Neuron (in vitro differentiated cells): ENCODE results near the gene MME.

Experiments
- H2AFZ ChIP-seq: one replicate; pipeline ENCODE4 v1.6.1; 2013; ENCODE audit warnings: low read depth, mild to moderate bottlenecking, inconsistent platforms, low read length, moderate library complexity
- H3K27me3 ChIP-seq: one replicate; pipeline ENCODE4 v1.6.1; 2013; ENCODE audit warnings: low read length; ENCODE audit not compliant: insufficient read depth
- H3K36me3 ChIP-seq: one replicate; pipeline ENCODE4 v1.6.1; 2013; ENCODE audit warnings: low read length; ENCODE audit not compliant: insufficient read depth
- H3K4me1 ChIP-seq: one replicate; pipeline ENCODE4 v1.6.1; 2013; ENCODE audit warnings: low read length; ENCODE audit not compliant: insufficient read depth
- H3K4me3 ChIP-seq: 2 replicates; pipeline ENCODE4 v1.5.1; 2013; ENCODE audit warnings: mild to moderate bottlenecking, low read length, moderate library complexity
- H3K9me3 ChIP-seq: one replicate; pipeline ENCODE4 v1.6.1; 2013; ENCODE audit warnings: low read length

Gene MME

DNA sequence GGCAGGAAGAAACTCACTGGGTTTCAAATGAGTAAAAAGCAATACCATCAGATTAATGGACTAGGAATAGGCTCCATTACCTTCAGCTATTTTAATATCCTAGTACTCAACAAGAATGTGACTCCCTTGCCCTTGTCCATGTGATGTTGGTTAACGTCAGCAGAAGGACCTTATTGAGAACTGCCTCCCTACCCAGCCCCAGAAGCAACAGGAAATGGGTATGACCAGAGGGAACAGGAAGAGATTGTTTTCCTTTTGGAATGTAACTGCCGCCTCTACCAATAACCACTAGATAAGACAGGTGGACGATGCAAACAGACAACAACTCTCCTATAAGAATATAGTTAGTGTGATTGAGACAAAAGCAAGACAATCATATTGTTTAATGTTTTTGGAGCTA is 10.4 kb upstream of the MME start:
- Histone ChIP-seq H3K36me3 (no peaks in the 10 kb centered on the region), H2AFZ (no peak overlapping the region), H3K4me1 (no peaks in the 10 kb centered on the region), H3K9me3 (no peaks in the 10 kb centered on the region), H3K27me3 (no peaks in the 10 kb centered on the region), H3K4me3 (no peak overlapping the region)

DNA sequence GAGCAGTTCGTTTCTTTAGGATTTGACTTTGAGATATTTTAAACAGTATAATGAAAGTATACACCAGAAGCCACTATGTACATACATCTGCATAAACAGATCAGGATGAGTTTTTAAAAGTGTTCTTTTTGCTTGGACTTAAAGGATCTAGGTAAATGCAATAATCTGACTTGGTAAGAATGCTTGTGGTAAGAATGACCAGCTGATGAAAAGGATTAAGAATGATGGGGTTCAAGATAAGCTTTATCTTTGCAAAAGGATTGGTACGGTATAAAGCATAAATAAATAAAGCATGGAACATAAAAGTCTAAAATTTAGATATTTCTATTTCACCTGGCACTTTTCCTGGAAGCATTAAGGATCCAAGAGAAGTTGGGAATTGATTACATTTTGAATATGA is 9.8 kb upstream of the MME start:
- Histone ChIP-seq H3K4me3 (no peak overlapping the region), H3K27me3 (no peaks in the 10 kb centered on the region), H2AFZ (no peak overlapping the region)

DNA sequence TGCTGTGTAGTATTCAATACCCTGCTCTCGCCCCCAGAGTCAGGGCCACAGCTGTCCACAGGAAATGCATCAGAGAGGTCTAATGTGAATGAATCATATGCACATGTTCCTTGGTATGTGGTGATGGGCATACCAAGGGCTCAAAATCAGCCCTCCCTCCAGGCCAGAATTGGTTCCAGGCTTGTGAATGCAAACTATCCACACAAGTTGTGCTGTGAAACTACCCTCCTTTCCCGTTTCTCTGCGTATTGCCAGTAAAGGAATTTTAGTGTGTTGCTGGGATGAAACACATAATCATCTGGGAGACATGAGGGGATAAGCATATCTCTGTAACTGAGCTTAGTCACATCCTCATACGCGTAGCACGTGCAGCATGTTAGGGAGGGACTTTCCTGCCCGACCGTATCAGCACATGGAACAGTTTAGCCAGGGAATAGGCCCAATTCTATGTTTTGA is 9.2 kb upstream of the MME start:
- H3K4me3 ChIP-seq = no peak overlapping the region

More for the DNA sequence above, 9.8 kb upstream of the MME start:
- Histone ChIP-seq H3K4me1 (no peaks in the 10 kb centered on the region), H3K9me3 (no peaks in the 10 kb centered on the region), H3K36me3 (no peaks in the 10 kb centered on the region)

DNA sequence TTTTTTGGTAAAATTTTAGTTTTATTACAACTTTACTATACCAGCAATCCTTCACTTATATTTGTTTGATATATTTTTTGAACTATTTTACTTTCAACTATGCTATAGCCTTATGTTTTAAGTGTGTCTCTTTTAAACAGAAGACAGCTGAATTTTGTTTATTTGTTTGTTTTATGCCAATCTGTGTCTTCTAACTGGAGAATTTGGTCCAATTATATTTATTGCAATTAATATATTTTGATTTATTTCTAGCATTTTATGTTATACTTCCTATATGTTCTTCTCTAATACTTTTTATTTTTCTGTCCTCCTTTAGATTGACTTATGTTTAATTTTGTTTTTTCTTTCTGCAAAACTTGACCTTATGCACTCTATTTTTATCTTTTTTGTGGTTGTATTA is 4.9 kb upstream of the MME start:
- Histone ChIP-seq H3K9me3 (no peaks in the 10 kb centered on the region), H3K27me3 (peaks cover 24% of the 10 kb centered on the region), H3K36me3 (no peaks in the 10 kb centered on the region), H3K4me3 (no peak overlapping the region), H3K4me1 (peaks cover 10% of the 10 kb centered on the region), H2AFZ (no peak overlapping the region)

More for the DNA sequence above, 9.2 kb upstream of the MME start:
- Histone ChIP-seq H3K4me1 (no peaks in the 10 kb centered on the region), H2AFZ (no peak overlapping the region), H3K27me3 (no peaks in the 10 kb centered on the region), H3K9me3 (no peaks in the 10 kb centered on the region), H3K36me3 (no peaks in the 10 kb centered on the region)

DNA sequence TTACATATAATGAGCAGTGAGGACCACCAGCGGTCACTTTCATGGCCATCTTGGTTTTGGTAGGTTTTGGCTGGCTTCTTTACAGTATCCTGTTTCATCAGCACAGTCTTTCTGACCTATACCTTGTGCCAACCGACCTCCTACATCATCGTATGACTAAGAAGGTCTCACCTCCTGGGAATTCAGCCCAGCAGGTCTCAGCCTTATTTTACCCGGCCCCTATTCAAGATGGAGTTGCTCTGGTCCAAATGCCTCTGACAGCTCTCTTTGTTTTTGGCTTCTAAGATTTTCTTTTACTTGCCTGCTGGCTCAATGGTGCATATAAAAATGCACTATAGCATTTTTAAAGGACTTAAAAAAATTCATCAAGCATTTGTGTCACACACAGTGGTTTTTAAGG is 3.2 kb upstream of the MME start:
- no peaks in the 10 kb centered on the region for H3K9me3 ChIP-seq
- no peak overlapping the region for H3K4me3 ChIP-seq

DNA sequence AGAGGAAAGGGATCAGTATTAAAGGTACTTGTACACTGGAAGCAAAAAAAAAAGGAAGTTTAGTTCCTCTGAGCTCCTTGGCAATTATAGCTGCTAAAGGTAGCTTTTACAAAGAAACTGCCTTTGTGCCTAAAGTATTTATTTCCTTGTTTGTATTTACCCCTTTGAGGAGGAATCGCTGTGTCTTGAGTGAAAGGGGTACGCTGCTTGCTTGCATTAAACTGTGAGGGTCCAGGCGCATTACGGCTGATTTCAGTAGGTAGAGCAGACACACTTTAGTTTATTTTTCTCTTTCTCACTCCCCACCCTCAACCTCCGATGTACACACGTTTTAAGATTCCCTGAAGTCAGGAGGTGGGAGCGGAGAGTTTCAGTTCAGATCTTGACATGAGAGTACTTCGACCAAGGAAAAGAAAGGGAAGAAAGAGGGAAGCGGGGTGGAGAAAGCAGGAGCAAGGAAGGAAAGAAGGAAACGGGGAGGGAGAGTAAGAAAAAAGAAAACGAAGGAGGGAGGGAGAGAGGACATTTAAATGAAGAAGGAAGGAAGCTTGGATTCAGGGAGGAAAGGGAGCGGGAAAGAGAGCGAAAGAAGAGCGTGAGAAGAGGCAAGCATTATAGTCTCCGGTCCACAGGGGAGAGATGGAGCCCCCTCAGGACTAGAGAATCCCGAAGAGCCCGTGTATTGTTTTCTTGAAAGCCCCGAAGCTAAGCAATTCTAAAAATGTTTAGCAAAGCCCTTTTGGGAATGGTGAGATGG is 1.2 kb upstream of the MME start:
- Histone ChIP-seq H3K4me3 (no peak overlapping the region), H3K36me3 (no peaks in the 10 kb centered on the region), H3K4me1 (peaks cover 11% of the 10 kb centered on the region), H3K9me3 (no peaks in the 10 kb centered on the region), H2AFZ (no peak overlapping the region), H3K27me3 (peaks cover 47% of the 10 kb centered on the region)

More for the DNA sequence above, 3.2 kb upstream of the MME start:
- peaks cover 41% of the 10 kb centered on the region for H3K27me3 ChIP-seq
- peaks cover 11% of the 10 kb centered on the region for H3K4me1 ChIP-seq
- H3K36me3 ChIP-seq = no peaks in the 10 kb centered on the region
- H2AFZ ChIP-seq = no peak overlapping the region

DNA sequence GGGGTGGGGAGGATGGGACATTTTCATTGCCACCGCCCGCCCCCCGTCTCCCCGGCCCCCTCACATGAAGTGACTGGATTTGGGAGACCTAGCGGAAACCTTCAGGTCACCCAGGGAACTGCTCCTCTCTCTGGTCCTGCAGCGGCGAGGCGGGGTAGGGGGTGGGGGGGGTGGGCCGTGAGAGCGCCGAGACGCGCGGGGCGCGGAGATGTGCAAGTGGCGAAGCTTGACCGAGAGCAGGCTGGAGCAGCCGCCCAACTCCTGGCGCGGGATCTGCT is 712 bp upstream of the MME start:
- no peaks in the 10 kb centered on the region for H3K36me3 ChIP-seq
- no peaks in the 10 kb centered on the region for H3K9me3 ChIP-seq
- peak overlapping the region; percentile 41 for H3K4me3 ChIP-seq
- peaks cover 11% of the 10 kb centered on the region for H3K4me1 ChIP-seq
- peak overlapping the region; percentile 90 for H2AFZ ChIP-seq
- H3K27me3 ChIP-seq = peaks cover 47% of the 10 kb centered on the region

DNA sequence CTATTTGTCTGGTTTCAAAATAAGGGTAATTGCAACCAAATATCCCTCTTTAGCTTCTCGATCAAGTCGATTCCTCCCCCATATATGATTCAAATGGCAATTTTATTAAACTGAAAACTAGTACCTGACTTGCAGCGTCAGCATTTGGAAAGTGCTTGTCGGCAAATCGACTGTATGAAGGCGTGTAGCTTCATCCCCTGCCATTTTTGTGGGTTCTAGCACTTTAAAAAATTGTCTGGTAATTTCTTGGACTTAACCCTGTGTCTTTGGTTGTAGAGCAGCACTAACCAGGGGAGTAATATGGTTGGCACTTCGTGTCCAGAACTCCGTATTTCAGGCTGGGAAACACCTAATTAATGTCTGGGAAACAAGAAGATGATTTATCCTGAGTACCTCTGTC is 573 bp downstream of the MME start:
- Histone ChIP-seq H3K4me1 (peaks cover 11% of the 10 kb centered on the region), H2AFZ (no peak overlapping the region), H3K27me3 (peaks cover 47% of the 10 kb centered on the region), H3K4me3 (no peak overlapping the region), H3K36me3 (no peaks in the 10 kb centered on the region), H3K9me3 (no peaks in the 10 kb centered on the region)

DNA sequence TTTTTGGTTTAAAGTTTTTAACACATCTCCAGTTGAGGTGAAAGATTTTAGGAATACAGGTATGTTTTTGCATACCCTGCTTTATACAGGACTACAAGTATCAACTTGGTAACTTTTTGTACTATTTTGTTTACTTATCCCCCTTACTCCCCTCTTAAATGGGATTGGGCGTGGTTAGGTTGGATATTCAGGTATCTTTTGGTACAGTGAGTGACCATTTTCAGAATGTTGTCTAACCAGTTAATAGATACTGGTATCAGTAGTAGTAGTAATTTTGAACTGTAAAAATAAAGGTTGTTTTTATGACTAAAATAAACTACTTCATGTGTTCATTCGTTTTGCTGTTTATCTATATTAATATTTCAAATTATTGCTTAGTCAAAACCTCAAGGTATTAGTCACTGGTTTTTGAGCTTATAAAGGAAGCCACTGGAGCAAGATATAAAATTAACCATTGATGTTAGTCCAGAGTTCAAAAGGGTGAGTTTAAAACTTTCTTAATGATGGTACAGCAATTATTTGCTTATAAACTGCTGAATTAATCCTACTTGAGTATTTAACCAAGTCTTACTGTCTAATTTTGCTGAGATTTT is 3.3 kb downstream of the MME start:
- H2AFZ ChIP-seq = no peak overlapping the region
- no peaks in the 10 kb centered on the region for H3K36me3 ChIP-seq
- no peak overlapping the region for H3K4me3 ChIP-seq
- no peaks in the 10 kb centered on the region for H3K9me3 ChIP-seq
- H3K4me1 ChIP-seq = peaks cover 11% of the 10 kb centered on the region
- peaks cover 41% of the 10 kb centered on the region for H3K27me3 ChIP-seq

DNA sequence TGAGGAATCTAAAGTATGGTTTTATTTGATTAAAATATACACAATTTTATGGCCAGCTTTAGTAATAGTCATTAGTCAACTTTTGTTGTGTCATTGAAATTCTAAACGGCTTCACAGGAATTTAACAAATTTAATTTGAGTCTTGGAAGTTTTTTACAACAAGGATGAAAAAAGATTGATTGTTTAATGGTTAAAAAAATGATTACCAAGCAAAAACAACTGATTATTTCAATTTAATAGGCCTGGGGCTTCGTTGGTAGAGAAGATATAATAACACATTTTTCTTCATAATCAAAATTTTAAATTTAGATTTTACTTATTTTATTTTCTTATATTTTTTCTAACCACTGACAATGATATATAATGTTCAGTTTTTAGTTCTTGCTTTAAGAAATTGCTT is 4.4 kb downstream of the MME start:
- Histone ChIP-seq H3K27me3 (peaks cover 29% of the 10 kb centered on the region), H2AFZ (no peak overlapping the region)

DNA sequence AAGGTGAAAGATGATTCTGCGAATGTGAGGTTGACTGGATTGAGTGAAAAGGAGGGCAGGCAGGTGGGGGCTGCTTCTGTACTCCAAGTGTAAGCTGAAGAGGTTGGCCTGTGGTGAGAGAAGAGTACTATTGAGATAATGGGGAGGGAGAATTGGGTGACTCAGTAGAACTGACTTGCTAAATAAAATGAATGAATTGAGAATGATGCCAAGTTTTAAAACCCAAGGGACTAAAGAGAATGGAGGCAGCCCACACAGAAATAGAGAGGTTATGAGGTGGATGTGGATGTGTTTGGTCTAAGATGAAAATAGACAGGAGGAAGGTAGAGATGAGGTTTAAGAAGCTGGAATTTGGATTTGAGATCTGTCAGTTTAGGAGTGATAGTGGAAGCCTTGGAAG is 5.9 kb downstream of the MME start:
- Histone ChIP-seq H3K27me3 (peaks cover 14% of the 10 kb centered on the region), H3K9me3 (no peaks in the 10 kb centered on the region), H2AFZ (no peak overlapping the region), H3K4me1 (no peaks in the 10 kb centered on the region), H3K4me3 (no peak overlapping the region), H3K36me3 (no peaks in the 10 kb centered on the region)

More for the DNA sequence above, 4.4 kb downstream of the MME start:
- Histone ChIP-seq H3K36me3 (no peaks in the 10 kb centered on the region), H3K4me1 (peaks cover 7% of the 10 kb centered on the region), H3K4me3 (no peak overlapping the region), H3K9me3 (no peaks in the 10 kb centered on the region)

DNA sequence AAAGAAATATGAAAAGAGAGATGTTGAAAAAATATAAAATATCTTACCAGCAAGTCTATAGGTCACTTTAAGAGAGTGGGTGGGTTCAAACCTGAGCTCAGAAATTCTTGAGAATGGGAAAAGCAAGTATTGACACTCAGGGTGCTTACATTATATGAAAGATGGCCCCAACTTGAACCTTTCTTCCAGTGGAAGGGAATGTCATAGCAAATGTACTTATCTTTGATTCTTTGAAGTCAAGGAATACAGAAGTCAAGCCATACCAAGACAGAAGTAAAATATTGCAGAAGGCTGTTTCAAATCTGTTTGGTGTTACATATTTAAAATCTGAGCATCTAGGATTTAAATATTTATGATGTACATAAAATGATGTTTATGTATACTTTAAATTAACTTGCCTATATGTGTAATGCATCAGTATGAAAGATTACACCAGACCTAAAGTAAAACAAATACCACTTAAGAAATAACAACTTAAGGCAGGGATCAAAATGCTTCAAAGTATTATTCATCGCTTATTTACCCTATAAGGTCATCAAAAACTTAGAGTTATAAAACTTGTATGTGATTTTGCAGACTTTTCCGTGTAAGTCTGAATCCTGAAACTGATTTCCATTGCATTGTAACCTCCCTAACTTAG is 8.7 kb downstream of the MME start:
- Histone ChIP-seq H3K9me3 (no peaks in the 10 kb centered on the region), H3K4me3 (no peak overlapping the region), H3K36me3 (no peaks in the 10 kb centered on the region), H3K27me3 (no peaks in the 10 kb centered on the region), H3K4me1 (no peaks in the 10 kb centered on the region), H2AFZ (no peak overlapping the region)

DNA sequence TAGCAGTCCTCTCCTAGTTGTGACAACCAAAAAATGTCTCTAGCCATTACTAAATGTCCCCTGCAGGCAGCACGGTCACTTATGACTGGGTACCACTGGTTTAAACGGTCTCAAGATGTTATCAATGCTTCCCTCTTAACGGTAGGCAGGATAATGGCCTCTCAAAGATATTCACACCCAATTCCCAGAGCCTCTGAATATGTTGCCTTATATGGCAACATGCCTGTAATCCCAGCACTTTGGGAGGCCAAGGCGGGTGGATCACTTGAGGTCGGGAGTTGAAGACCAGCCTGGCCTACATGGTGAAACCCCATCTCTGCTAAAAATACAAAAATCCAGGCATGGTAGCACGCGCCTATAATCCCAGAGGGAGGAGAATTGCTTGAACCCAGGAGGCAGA is 9.4 kb downstream of the MME start:
- Histone ChIP-seq H2AFZ (no peak overlapping the region), H3K4me1 (no peaks in the 10 kb centered on the region), H3K27me3 (no peaks in the 10 kb centered on the region), H3K4me3 (no peak overlapping the region), H3K36me3 (no peaks in the 10 kb centered on the region), H3K9me3 (no peaks in the 10 kb centered on the region)
